Measurements from ENCODE around the gene TERB1.

Gene TERB1

DNA sequence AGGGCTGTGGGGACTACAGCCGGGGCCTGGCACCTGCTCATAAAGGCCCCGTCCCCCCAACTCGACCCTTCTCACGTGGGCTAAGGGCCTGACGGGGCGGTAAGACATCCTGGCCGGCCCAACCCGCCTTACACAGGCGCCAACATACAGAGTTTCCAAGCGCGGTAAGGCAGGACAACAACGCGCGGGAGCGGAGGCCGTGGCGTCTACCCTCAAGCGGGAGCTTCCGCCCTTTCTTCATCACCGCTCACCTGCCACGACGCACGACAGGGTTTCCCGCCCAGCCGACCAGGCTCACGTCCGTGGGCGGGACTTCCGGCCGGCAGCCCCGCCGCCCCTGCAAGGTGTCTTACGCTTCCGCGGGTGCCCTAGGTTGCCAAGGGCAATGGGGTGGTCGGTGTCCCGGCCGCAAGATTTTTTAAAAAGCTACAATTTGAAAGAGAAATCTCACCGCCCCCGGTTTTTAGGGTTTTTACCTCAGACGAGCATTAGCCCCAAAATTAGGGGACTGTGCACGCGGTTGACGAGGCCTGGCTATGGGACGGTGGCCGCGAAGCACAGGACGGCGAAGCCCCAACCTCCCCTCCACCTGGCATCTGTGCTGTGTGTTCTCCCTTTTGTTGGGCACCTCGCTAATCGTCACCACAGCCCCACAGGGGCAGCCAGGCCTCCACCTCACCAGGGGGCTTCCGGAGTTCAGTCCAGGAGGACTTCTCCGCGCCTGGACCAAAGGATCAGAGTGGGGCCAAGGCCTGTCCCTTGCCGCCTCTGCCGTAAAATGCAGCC, at the start of gene TERB1:
Gene TERB1 (minus strand): TSS at position 265 of the 786 bp plus-strand sequence. CDS start 4,786 bp downstream, outside the sequence.
- Histone ChIP-seq H3K36me3 (ENCODE audit: control insufficient read depth, low read depth, low read length) (peaks cover 45% of the 10 kb centered on the region), H3K27me3 (ENCODE audit: control insufficient read depth, insufficient read depth, low read length) (no peaks in the 10 kb centered on the region), H3K9me3 (ENCODE audit: control insufficient read depth, low read depth, low read length) (no peaks in the 10 kb centered on the region), H3K4me3 (ENCODE audit: low read length) (no peak within 1 kb of the TSS), H3K27ac (ENCODE audit: low read length) (no peak within 1 kb of the TSS), H3K9ac (ENCODE audit: low read length) (no peak within 1 kb of the TSS), H3K4me1 (ENCODE audit: control insufficient read depth, low read depth, low read length) (no peaks in the 10 kb centered on the region)

DNA sequence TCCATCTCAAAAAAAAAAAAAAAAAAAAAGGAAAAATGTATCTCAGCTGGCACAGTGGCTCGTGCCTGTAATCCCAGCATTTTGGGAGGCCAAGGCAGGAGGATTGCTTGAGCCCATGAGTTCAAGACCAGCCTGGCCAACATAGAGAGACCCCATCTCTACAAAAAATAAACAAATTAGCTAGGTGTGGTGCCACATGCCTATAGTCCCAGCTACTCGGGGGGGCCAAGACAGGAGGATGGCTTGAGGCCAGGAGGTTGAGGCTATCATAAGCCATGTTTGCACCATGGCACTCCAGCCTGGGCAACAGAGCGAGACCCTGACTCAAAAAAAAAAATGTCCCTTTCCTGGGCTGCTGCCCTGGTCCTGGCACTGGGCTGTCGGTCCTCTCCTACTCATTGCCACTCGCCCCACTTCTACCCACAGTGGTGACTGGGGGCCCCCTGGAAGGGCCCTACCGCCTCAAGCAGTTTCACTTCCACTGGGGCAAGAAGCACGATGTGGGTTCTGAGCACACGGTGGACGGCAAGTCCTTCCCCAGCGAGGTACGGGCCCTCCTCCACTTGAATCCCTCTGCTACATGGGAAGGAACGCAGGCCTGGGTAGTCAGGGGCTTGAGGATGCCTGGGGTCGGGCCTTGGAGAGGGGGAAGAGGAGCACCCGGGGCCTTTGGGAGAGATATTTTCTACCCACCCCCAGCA, 48.9 kb upstream of the TERB1 start:
- H3K4me1 ChIP-seq (ENCODE audit: control insufficient read depth, low read depth, low read length) = no peaks in the 10 kb centered on the region
- H3K4me3 ChIP-seq (ENCODE audit: low read length) = no peak overlapping the region
- peaks cover 27% of the 10 kb centered on the region for H3K27me3 ChIP-seq (ENCODE audit: control insufficient read depth, insufficient read depth, low read length)
- H3K9me3 ChIP-seq (ENCODE audit: control insufficient read depth, low read depth, low read length) = no peaks in the 10 kb centered on the region
- no peak overlapping the region for H3K9ac ChIP-seq (ENCODE audit: low read length)
- no peak overlapping the region for H3K27ac ChIP-seq (ENCODE audit: low read length)
- H3K36me3 ChIP-seq (ENCODE audit: control insufficient read depth, low read depth, low read length) = no peaks in the 10 kb centered on the region

DNA sequence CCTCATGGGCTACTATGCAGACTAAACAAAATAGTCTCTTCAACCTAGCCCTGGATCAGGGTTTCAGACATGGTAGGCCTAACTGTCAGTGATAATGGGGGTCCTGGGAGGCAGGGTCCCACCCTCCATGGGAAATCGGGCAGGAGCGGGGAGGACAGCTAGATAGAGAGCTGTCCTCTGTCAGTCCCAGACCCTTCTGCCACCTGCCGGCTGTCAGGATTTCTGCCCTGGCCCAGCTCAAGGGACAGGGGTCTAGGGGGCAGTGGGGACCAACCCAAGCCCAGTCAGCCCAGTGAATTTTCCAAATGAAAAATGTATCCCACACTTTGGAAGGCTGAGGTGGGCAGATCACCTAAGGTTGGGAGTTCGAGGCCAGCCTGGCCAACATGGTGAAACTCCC, 48.2 kb upstream of the TERB1 start:
- Histone ChIP-seq H3K36me3 (ENCODE audit: control insufficient read depth, low read depth, low read length) (no peaks in the 10 kb centered on the region), H3K27ac (ENCODE audit: low read length) (no peak overlapping the region), H3K9me3 (ENCODE audit: control insufficient read depth, low read depth, low read length) (no peaks in the 10 kb centered on the region), H3K9ac (ENCODE audit: low read length) (no peak overlapping the region), H3K4me3 (ENCODE audit: low read length) (no peak overlapping the region), H3K4me1 (ENCODE audit: control insufficient read depth, low read depth, low read length) (no peaks in the 10 kb centered on the region), H3K27me3 (ENCODE audit: control insufficient read depth, insufficient read depth, low read length) (peaks cover 34% of the 10 kb centered on the region)

DNA sequence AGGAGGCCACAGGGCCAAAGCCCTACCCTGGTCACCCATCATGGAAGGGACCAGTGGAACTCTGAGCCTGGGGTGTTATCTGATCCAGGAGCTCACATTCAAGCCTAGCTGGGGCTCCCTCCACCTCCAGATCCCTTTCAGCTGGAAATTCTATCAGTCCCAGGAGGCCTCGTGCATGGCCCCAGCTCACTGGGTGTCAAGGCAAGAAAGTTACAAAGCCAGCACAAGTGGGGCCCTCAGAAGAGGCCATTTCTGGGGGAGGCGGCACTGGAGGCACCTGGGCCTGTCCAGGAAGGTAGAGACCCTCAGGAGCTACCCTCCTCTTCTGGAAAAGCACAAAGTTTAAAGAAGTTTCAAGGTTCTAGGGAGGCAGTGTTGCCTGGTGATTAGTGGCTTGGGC, 47.6 kb upstream of the TERB1 start:
- Histone ChIP-seq H3K9ac (ENCODE audit: low read length) (no peak overlapping the region), H3K4me1 (ENCODE audit: control insufficient read depth, low read depth, low read length) (no peaks in the 10 kb centered on the region), H3K27me3 (ENCODE audit: control insufficient read depth, insufficient read depth, low read length) (peaks cover 39% of the 10 kb centered on the region)

DNA sequence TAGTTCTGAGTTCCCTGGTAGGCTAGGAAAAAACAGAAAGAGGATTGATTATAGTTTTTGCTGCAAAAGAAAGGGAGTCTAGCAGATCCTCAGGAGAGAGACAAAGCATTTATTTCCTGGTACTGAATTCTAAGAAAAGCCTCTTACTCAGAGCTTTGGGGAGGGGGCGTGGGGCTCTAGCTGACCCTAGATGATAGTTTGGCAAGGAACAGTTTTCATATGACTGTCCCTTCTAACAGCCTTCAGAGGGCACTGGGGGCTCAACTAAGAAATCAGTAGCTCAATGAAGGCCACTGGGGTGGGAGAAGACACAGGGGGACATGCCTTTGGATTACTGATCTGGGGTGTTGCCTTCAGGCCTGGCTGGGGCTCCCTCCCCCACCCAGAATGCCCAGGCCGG, 46.8 kb upstream of the TERB1 start:
- Histone ChIP-seq H3K9ac (ENCODE audit: low read length) (no peak overlapping the region), H3K36me3 (ENCODE audit: control insufficient read depth, low read depth, low read length) (no peaks in the 10 kb centered on the region), H3K9me3 (ENCODE audit: control insufficient read depth, low read depth, low read length) (no peaks in the 10 kb centered on the region), H3K27ac (ENCODE audit: low read length) (no peak overlapping the region), H3K4me3 (ENCODE audit: low read length) (no peak overlapping the region), H3K27me3 (ENCODE audit: control insufficient read depth, insufficient read depth, low read length) (peaks cover 48% of the 10 kb centered on the region), H3K4me1 (ENCODE audit: control insufficient read depth, low read depth, low read length) (no peaks in the 10 kb centered on the region)

More for the DNA sequence above, 47.6 kb upstream of the TERB1 start:
- H3K27ac ChIP-seq (ENCODE audit: low read length) = no peak overlapping the region
- H3K9me3 ChIP-seq (ENCODE audit: control insufficient read depth, low read depth, low read length) = no peaks in the 10 kb centered on the region
- no peaks in the 10 kb centered on the region for H3K36me3 ChIP-seq (ENCODE audit: control insufficient read depth, low read depth, low read length)
- no peak overlapping the region for H3K4me3 ChIP-seq (ENCODE audit: low read length)

GRCh38 chr16:66847533-66848067, 46.2 kb upstream of the TERB1 start:
- Histone ChIP-seq H3K9ac (ENCODE audit: low read length) (no peak overlapping the region), H3K9me3 (ENCODE audit: control insufficient read depth, low read depth, low read length) (no peaks in the 10 kb centered on the region), H3K27me3 (ENCODE audit: control insufficient read depth, insufficient read depth, low read length) (peaks cover 54% of the 10 kb centered on the region), H3K36me3 (ENCODE audit: control insufficient read depth, low read depth, low read length) (no peaks in the 10 kb centered on the region), H3K4me1 (ENCODE audit: control insufficient read depth, low read depth, low read length) (no peaks in the 10 kb centered on the region), H3K27ac (ENCODE audit: low read length) (no peak overlapping the region), H3K4me3 (ENCODE audit: low read length) (no peak overlapping the region)

GRCh38 chr16:66846831-66847230, 45.4 kb upstream of the TERB1 start:
- Histone ChIP-seq H3K4me3 (ENCODE audit: low read length) (no peak overlapping the region), H3K27ac (ENCODE audit: low read length) (no peak overlapping the region), H3K36me3 (ENCODE audit: control insufficient read depth, low read depth, low read length) (no peaks in the 10 kb centered on the region), H3K4me1 (ENCODE audit: control insufficient read depth, low read depth, low read length) (no peaks in the 10 kb centered on the region), H3K9ac (ENCODE audit: low read length) (no peak overlapping the region), H3K27me3 (ENCODE audit: control insufficient read depth, insufficient read depth, low read length) (peaks cover 58% of the 10 kb centered on the region), H3K9me3 (ENCODE audit: control insufficient read depth, low read depth, low read length) (no peaks in the 10 kb centered on the region)

DNA sequence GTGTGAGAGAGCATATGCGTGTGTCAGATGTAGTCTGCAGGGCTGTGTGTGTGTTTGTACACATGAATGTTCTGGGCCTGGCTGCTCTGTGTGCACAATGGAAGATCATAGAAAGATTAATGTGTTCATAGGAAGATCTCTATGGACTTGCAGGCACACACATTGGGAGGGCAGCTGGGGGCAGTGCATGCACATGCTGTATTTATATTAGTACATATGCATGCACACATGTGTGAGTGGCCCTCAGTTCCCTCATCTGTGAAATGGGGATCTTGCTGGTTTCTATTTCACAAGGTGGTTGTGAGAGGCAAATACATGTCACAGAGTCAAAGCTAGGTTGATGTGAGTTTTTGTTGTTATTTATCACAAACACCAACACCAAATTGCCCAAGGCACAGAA, 44.9 kb upstream of the TERB1 start:
- no peaks in the 10 kb centered on the region for H3K4me1 ChIP-seq (ENCODE audit: control insufficient read depth, low read depth, low read length)
- H3K9ac ChIP-seq (ENCODE audit: low read length) = no peak overlapping the region
- H3K4me3 ChIP-seq (ENCODE audit: low read length) = no peak overlapping the region
- peaks cover 62% of the 10 kb centered on the region for H3K27me3 ChIP-seq (ENCODE audit: control insufficient read depth, insufficient read depth, low read length)
- H3K9me3 ChIP-seq (ENCODE audit: control insufficient read depth, low read depth, low read length) = no peaks in the 10 kb centered on the region
- no peaks in the 10 kb centered on the region for H3K36me3 ChIP-seq (ENCODE audit: control insufficient read depth, low read depth, low read length)
- no peak overlapping the region for H3K27ac ChIP-seq (ENCODE audit: low read length)

- H3K9me3 ChIP-seq (ENCODE audit: control insufficient read depth, low read depth, low read length) = no peaks in the 10 kb centered on the region
- no peaks in the 10 kb centered on the region for H3K4me1 ChIP-seq (ENCODE audit: control insufficient read depth, low read depth, low read length)
- H3K36me3 ChIP-seq (ENCODE audit: control insufficient read depth, low read depth, low read length) = no peaks in the 10 kb centered on the region
- H3K9ac ChIP-seq (ENCODE audit: low read length) = no peak overlapping the region
- no peak overlapping the region for H3K4me3 ChIP-seq (ENCODE audit: low read length)
- H3K27ac ChIP-seq (ENCODE audit: low read length) = no peak overlapping the region
- H3K27me3 ChIP-seq (ENCODE audit: control insufficient read depth, insufficient read depth, low read length) = peaks cover 63% of the 10 kb centered on the region
Observed at GRCh38 chr16:66845791-66846221, 44.4 kb upstream of the TERB1 start.

- Histone ChIP-seq H3K9ac (ENCODE audit: low read length) (no peak overlapping the region), H3K4me3 (ENCODE audit: low read length) (peak overlapping the region; percentile 64), H3K27me3 (ENCODE audit: control insufficient read depth, insufficient read depth, low read length) (peaks cover 63% of the 10 kb centered on the region), H3K9me3 (ENCODE audit: control insufficient read depth, low read depth, low read length) (no peaks in the 10 kb centered on the region), H3K27ac (ENCODE audit: low read length) (no peak overlapping the region), H3K4me1 (ENCODE audit: control insufficient read depth, low read depth, low read length) (no peaks in the 10 kb centered on the region), H3K36me3 (ENCODE audit: control insufficient read depth, low read depth, low read length) (no peaks in the 10 kb centered on the region)
Observed at GRCh38 chr16:66845080-66845410, 43.7 kb upstream of the TERB1 start.

DNA sequence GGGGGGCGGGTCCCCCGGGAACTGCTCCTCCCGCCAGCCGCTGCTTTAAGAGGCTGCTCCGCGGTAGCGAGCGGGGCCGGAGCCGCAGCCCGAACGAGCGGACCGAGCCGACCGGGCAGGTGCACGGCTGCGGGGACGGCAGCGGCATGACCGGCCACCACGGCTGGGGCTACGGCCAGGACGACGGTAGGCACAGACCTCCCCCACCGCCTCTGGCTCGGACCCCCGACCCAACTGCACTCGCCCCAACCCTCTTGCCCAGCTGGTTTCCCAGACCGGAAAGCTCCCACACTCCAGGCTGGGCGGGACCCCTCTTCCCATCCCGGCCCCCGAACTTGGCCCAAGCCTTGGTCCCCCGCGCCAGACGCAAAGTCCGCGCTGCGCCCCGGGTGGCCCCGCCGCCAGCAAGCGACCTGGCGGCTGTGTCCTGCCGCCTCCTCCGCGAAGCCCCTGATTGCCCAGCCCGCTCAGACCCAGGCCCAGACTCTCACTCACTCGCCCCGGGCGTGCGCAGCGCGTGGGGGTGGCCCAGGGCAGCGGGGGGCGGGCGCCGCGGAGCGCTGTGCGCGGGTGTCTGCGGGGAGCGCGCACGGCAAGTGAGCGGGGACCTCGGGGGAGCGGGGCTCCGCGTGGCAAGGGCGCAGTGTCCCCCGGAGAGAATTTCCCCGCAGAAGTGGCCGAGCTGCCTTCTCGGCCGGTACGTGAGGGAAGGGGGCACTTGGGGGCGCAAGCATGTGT, 43.1 kb upstream of the TERB1 start, which contains the start of gene CA7:
Gene CA7 (plus strand): TSS at position 73 of the 738 bp plus-strand sequence. CDS start 74 bp downstream, at position 147.
- peak within 1 kb of the TSS; percentile 64 for H3K4me3 ChIP-seq (ENCODE audit: low read length)
- H3K36me3 ChIP-seq (ENCODE audit: control insufficient read depth, low read depth, low read length) = no peaks in the 10 kb centered on the region
- H3K9me3 ChIP-seq (ENCODE audit: control insufficient read depth, low read depth, low read length) = no peaks in the 10 kb centered on the region
- no peaks in the 10 kb centered on the region for H3K4me1 ChIP-seq (ENCODE audit: control insufficient read depth, low read depth, low read length)
- H3K9ac ChIP-seq (ENCODE audit: low read length) = no peak within 1 kb of the TSS
- H3K27ac ChIP-seq (ENCODE audit: low read length) = no peak within 1 kb of the TSS
- peaks cover 63% of the 10 kb centered on the region for H3K27me3 ChIP-seq (ENCODE audit: control insufficient read depth, insufficient read depth, low read length)

Data from iPS-18a (cell line).